Type B pancreatic cell (in vitro differentiated cells): Measurements from ENCODE around the gene FBXO34. TPM values are rescaled to one million over a fixed set of nuclear protein-coding genes. Genes with fewer than 3 reads are reported as not detected.

ENCODE experiments used
- total RNA-seq: library from RNA; stranded (reverse); gene quantifications from 2 replicates; pipeline ENCODE4 v1.2.1, GENCODE V29; 2021; ENCODE audit warnings: low replicate concordance

Gene FBXO34
- total RNA-seq, 1 donor from 2014 or later: 25.2 TPM

Other genes with a start within 250 kb of the FBXO34 start
- gene WDHD1, start 244.3 kb upstream of the FBXO34 start, total RNA-seq: 15.5 and 36.0 TPM in 2 replicates
- gene SOCS4, start 244.2 kb upstream of the FBXO34 start, total RNA-seq: 21.1 and 22.4 TPM in 2 replicates
- gene MAPK1IP1L, start 219.8 kb upstream of the FBXO34 start, total RNA-seq: 93.1 and 100 TPM in 2 replicates
- 120 and 497 TPM in 2 replicates for gene LGALS3, start 142.2 kb upstream of the FBXO34 start, total RNA-seq
- gene DLGAP5, start 79.8 kb upstream of the FBXO34 start, total RNA-seq: 18.8 and 58.8 TPM in 2 replicates
- 11.4 and 12.2 TPM in 2 replicates for gene ATG14, start 140.4 kb downstream of the FBXO34 start, total RNA-seq
- gene TBPL2, start 169.2 kb downstream of the FBXO34 start, total RNA-seq: not detected in 2 replicates